GM21529 (cell line): Measurements from ENCODE around the gene MEGF8.
"Not testable (repeated sequence)": the region's sequence is repeated elsewhere in the genome, so short reads cannot be mapped to it uniquely, and the experiment has no call there.

ENCODE experiments used
- ATAC-seq: cut with Tn5 transposase; IDR thresholded peaks from one replicate; pipeline ENCODE4 v1.9.1; 2021; ENCODE audit not compliant: unreplicated experiment

MEGF8 gene

GRCh38 chr19:42331333-42331732 lies 5.9 kb downstream of the MEGF8 start:
- not testable (repeated sequence) for ATAC-seq

- no peak for ATAC-seq
Observed at GRCh38 chr19:42332059-42332458, 6.6 kb downstream of the MEGF8 start.

GRCh38 chr19:42333018-42333417 lies 7.6 kb downstream of the MEGF8 start:
- ATAC-seq = no peak

GRCh38 chr19:42333975-42334696 lies 8.7 kb downstream of the MEGF8 start:
- ATAC-seq = no peak

GRCh38 chr19:42334697-42335373 lies 9.4 kb downstream of the MEGF8 start:
- no peak for ATAC-seq

- no peak for ATAC-seq
Observed at GRCh38 chr19:42335374-42335936, 10.0 kb downstream of the MEGF8 start.

GRCh38 chr19:42335971-42336370 lies 10.5 kb downstream of the MEGF8 start:
- ATAC-seq = no peak

- ATAC-seq = not testable (repeated sequence)
Observed at GRCh38 chr19:42339126-42339860, 13.9 kb downstream of the MEGF8 start.

GRCh38 chr19:42339922-42340321 lies 14.5 kb downstream of the MEGF8 start:
- ATAC-seq = not testable (repeated sequence)

- no peak for ATAC-seq
Observed at GRCh38 chr19:42343344-42344110, 18.1 kb downstream of the MEGF8 start.

GRCh38 chr19:42344336-42344893 lies 19.0 kb downstream of the MEGF8 start:
- no peak for ATAC-seq

GRCh38 chr19:42345191-42345812 lies 19.9 kb downstream of the MEGF8 start:
- no peak for ATAC-seq

- no peak for ATAC-seq
Observed at GRCh38 chr19:42348211-42348610, 22.8 kb downstream of the MEGF8 start.

GRCh38 chr19:42349378-42350107 lies 24.1 kb downstream of the MEGF8 start:
- ATAC-seq = no peak

- no peak for ATAC-seq
Observed at GRCh38 chr19:42350417-42350816, 25.0 kb downstream of the MEGF8 start.

- no peak for ATAC-seq
Observed at GRCh38 chr19:42351079-42351735, 25.8 kb downstream of the MEGF8 start.

GRCh38 chr19:42352301-42353259 lies 27.1 kb downstream of the MEGF8 start:
- no peak for ATAC-seq
